ENCODE data around the gene ATG7. TPM values are rescaled to one million over a fixed set of nuclear protein-coding genes. Genes with fewer than 3 reads are reported as not detected.

ATG7 gene
- total RNA-seq, 1 donor = 97.9 TPM

DNA sequence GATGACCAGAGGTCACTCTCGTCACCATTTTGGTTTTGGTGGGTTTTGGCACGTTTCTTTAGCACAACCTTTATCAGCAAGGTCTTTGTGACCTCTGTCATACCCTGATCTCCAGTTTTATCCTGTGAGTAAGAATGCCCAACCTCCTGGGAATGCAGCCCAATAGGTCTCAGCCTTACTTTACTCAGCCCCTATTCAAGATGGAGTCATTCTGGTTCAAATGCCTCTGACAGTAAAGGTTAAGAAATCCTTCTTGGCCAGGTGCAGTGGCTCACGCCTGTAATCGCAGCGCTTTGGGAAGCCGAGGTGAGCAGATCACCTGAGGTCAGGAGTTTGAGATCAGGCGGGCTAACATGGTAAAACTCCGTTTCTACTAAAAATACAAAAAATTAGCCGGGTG, 3.2 kb upstream of the ATG7 start:
- no peak overlapping the region for H3K4me3 ChIP-seq (ENCODE audit: low read depth, low read length)
- no peak for DNase-seq (ENCODE audit: low read depth)
- TF ChIP-seq, protein P1, sequence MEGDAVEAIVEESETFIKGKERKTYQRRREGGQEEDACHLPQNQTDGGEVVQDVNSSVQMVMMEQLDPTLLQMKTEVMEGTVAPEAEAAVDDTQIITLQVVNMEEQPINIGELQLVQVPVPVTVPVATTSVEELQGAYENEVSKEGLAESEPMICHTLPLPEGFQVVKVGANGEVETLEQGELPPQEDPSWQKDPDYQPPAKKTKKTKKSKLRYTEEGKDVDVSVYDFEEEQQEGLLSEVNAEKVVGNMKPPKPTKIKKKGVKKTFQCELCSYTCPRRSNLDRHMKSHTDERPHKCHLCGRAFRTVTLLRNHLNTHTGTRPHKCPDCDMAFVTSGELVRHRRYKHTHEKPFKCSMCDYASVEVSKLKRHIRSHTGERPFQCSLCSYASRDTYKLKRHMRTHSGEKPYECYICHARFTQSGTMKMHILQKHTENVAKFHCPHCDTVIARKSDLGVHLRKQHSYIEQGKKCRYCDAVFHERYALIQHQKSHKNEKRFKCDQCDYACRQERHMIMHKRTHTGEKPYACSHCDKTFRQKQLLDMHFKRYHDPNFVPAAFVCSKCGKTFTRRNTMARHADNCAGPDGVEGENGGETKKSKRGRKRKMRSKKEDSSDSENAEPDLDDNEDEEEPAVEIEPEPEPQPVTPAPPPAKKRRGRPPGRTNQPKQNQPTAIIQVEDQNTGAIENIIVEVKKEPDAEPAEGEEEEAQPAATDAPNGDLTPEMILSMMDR (IDR thresholded peaks at IDR 0.05; ENCODE audit: insufficient read depth, low read length) = no peak

DNA sequence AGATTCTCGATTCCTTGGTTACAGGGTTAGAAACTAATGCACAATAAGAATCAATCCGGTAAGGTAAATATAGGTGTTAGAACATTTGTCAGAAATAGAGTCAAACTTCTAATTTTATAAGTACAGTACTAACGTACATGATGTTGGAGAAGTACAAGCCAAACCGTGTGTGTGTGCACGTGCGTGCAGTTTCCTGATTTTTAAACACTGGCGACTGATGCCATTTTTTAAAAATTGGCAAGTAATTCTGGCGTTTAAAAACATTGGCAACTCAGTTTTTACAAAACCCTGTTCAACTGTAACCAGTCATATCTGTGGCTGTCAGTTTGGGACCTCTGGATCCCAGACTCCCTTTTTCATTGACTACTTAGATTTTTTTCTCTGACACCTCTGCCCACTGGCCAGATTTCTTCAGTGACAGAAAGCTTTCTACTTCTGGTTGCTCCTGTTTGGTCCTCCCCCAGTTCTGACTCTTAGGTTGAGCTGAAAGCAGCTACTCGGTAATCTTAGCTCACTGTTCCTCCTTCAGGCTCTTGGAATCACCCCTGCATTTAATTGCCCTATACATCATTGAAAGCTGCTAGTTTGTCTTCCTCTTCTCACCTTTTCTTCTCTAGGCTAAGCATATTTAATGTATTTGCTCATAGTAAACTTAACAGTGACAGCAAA, 843 bp downstream of the ATG7 start:
- TF ChIP-seq, protein P1 (IDR thresholded peaks at IDR 0.05; ENCODE audit: insufficient read depth, low read length) = no peak
- peak; percentile 28 for DNase-seq (ENCODE audit: low read depth)
- peak overlapping the region; percentile 99 for H3K4me3 ChIP-seq (ENCODE audit: low read depth, low read length)

DNA sequence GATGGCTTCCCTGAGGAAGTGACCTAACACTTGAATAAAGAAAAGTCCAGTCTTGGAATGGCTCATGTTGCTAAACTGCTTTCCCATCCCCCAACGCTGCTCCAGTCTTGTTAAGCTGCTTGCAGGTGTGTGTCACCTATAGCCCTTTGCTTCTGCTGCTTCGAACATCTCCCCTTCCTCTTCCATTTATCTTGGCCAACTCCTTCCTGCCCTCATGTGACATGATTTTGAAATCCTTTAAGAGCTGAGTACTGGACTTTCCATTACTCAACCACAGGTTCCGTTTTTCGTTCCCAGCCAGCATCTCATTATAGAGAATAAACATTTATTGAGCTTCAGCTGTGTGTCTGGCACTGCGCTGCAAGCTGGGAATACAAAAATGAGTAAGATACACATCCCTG, 1.7 kb downstream of the ATG7 start:
- H3K4me3 ChIP-seq (ENCODE audit: low read depth, low read length) = no peak overlapping the region
- DNase-seq (ENCODE audit: low read depth) = no peak
- TF ChIP-seq, protein P1 (IDR thresholded peaks at IDR 0.05; ENCODE audit: insufficient read depth, low read length) = no peak

DNA sequence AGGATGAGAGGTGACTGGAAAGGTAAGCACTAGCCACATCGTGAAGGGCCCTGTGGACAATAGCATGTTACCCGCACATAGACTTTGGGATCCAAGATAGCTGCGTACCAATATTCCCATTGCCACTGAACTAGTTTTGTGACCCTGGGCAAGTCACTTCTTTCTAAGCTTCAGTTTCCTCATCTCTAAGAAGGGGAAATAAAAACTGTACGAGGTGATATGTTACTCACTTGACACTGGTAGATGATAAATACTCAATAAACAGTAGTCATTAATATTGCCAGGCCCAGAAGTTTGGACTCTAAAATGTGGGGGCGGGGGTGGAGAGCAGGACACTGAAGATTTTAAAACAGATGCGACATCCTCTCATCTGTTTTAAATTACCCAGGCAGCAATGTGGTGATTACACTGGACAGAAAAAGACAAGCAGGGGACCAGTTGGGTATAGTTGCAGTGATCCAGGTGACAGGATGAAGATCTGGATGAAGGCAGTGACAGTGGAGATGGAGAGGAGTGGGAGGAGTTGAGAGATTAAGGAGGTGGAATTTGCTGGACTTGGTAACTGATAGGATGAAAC, 2.5 kb downstream of the ATG7 start:
- no peak overlapping the region for H3K4me3 ChIP-seq (ENCODE audit: low read depth, low read length)
- TF ChIP-seq, protein P1 (IDR thresholded peaks at IDR 0.05; ENCODE audit: insufficient read depth, low read length) = no peak
- DNase-seq (ENCODE audit: low read depth) = no peak

DNA sequence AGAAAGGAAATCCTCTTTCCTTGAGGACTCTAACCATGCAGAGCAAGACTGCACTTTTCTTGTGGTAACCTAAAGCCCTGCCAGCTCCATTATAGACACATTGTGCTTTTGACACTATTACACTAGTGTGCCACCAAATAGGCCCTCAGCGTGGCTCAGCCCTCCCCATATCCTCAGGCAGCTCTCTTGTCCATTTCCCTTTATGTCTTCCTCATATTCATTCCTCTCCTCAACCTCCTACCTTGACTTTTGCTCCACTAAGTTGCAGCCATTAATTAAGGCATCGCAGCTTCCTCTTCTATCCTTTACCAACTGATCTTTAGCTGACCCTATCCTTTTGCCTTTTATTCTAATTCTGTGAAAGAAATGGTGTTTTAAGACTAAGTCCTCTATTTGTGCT, 3.7 kb downstream of the ATG7 start:
- TF ChIP-seq, protein P1 (IDR thresholded peaks at IDR 0.05; ENCODE audit: insufficient read depth, low read length) = no peak
- no peak overlapping the region for H3K4me3 ChIP-seq (ENCODE audit: low read depth, low read length)
- no peak for DNase-seq (ENCODE audit: low read depth)

DNA sequence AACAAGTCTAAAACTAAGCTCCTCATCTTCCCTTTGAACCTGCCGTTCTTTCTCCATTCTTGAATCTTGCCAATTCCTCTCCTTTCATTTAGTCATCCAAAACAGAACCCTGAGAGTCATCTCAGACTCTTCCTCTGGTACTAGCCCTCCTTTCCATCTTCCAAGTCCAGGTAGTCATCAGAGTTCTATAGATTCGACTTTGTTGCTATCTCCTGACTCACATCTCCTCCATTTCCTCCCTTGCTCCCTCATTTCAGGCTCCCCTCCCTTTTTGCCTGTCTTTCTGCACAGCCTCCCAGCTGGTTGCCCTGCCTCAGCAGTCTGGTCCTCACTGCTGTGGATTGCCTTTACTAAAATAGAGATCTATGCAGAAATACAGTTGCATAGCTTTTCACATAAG, 4.7 kb downstream of the ATG7 start:
- no peak for DNase-seq (ENCODE audit: low read depth)
- no peak overlapping the region for H3K4me3 ChIP-seq (ENCODE audit: low read depth, low read length)
- TF ChIP-seq, protein P1 (IDR thresholded peaks at IDR 0.05; ENCODE audit: insufficient read depth, low read length) = no peak
